ENCODE measurements around the gene LRRC10. TPM values are rescaled to one million over a fixed set of nuclear protein-coding genes. Genes with fewer than 3 reads are reported as not detected.
"Not testable (repeated sequence)": the region's sequence is repeated elsewhere in the genome, so short reads cannot be mapped to it uniquely, and the experiment has no call there.

The LRRC10 gene
- total RNA-seq, 5 donors from 2014 or later (not counting 1 experiment from before 2014, with no cell fraction given): not detected

GRCh38 chr12:69608114-69608513 lies 2.6 kb downstream of the LRRC10 start:
- no peaks in the 10 kb centered on the region for H3K9me3 Mint-ChIP-seq
- ATAC-seq (replicated peaks in 1 of 4): no peak
- peaks cover 0 to 4% of the 10 kb centered on the region in 2 donors for H3K36me3 ChIP-seq (ENCODE audit: control insufficient read depth in 2 of 2, extremely low read depth in 1 of 2, insufficient read depth in 1 of 2, low read length in 1 of 2)
- no peaks in the 10 kb centered on the region for H3K4me1 ChIP-seq (ENCODE audit: control insufficient read depth in 1 of 2, extremely low read depth in 1 of 2, insufficient read depth in 2 of 2, low read length in 2 of 2)
- peaks cover 0 to 11% (median 4%) of the 10 kb centered on the region in 3 donors for H3K4me1 Mint-ChIP-seq
- no peak overlapping the region for H3K27ac Mint-ChIP-seq
- no peak for DNase-seq
- peaks cover 5% of the 10 kb centered on the region for H3K36me3 Mint-ChIP-seq
- H3K27me3 ChIP-seq (replicated peaks in 1 of 2; ENCODE audit: control insufficient read depth in 2 of 2, extremely low read depth in 1 of 2, insufficient read depth in 2 of 2, low read length in 1 of 2): peaks cover 0 to 10% of the 10 kb centered on the region in 2 experiments
- ChIA-PET CTCF (no interaction called here), POLR2A (no interaction called here)
- no peak overlapping the region for H3K27ac ChIP-seq (ENCODE audit: low read length)
- H3K4me3 Mint-ChIP-seq: no peak overlapping the region
- peaks cover 0 to 3% of the 10 kb centered on the region in 2 donors for H3K27me3 Mint-ChIP-seq
- WGBS (ENCODE audit: insufficient coverage): no CpG with 5 or more reads among the region's 2 CpGs
- H3K4me3 ChIP-seq (ENCODE audit: control insufficient read depth in 1 of 2, extremely low read depth in 1 of 2, low read length in 1 of 2): no peak overlapping the region
- no peaks in the 10 kb centered on the region for H3K9me3 ChIP-seq

GRCh38 chr12:69604275-69604674 lies 6.4 kb downstream of the LRRC10 start:
- H3K4me3 ChIP-seq (ENCODE audit: control insufficient read depth in 1 of 2, extremely low read depth in 1 of 2, low read length in 1 of 2); H3K4me3 Mint-ChIP-seq; H3K9me3 Mint-ChIP-seq; H3K27me3 ChIP-seq (replicated peaks in 1 of 2; ENCODE audit: control insufficient read depth in 2 of 2, extremely low read depth in 1 of 2, insufficient read depth in 2 of 2, low read length in 1 of 2); H3K27ac ChIP-seq (ENCODE audit: low read length); H3K9me3 ChIP-seq; H3K4me1 ChIP-seq (ENCODE audit: control insufficient read depth in 1 of 2, extremely low read depth in 1 of 2, insufficient read depth in 2 of 2, low read length in 2 of 2); H3K27me3 Mint-ChIP-seq; DNase-seq; H3K27ac Mint-ChIP-seq; CTCF ChIA-PET; ATAC-seq (replicated peaks in 1 of 4): not testable (repeated sequence)
- WGBS (ENCODE audit: insufficient coverage): no CpG with 5 or more reads among the region's 3 CpGs
- Mint-ChIP-seq H3K36me3 (peaks cover 35% of the 10 kb centered on the region), H3K4me1 (peaks cover 0 to 11% (median 4%) of the 10 kb centered on the region in 3 donors)
- peaks cover 9 to 30% of the 10 kb centered on the region in 2 donors for H3K36me3 ChIP-seq (ENCODE audit: control insufficient read depth in 2 of 2, extremely low read depth in 1 of 2, insufficient read depth in 1 of 2, low read length in 1 of 2)
- POLR2A ChIA-PET: interaction anchor here in 1 of 2 donors (0.6 kb wide), 1 partner anchor 10 kb away, joined by 4 read pairs; no protein-coding TSS in a partner anchor

GRCh38 chr12:69603556-69603955 lies 7.2 kb downstream of the LRRC10 start:
- H3K9me3 ChIP-seq; H3K27ac ChIP-seq (ENCODE audit: low read length); H3K4me3 ChIP-seq (ENCODE audit: control insufficient read depth in 1 of 2, extremely low read depth in 1 of 2, low read length in 1 of 2); H3K9me3 Mint-ChIP-seq; ATAC-seq (replicated peaks in 1 of 4); DNase-seq; H3K4me1 ChIP-seq (ENCODE audit: control insufficient read depth in 1 of 2, extremely low read depth in 1 of 2, insufficient read depth in 2 of 2, low read length in 2 of 2); H3K4me1 Mint-ChIP-seq; H3K4me3 Mint-ChIP-seq; H3K27ac Mint-ChIP-seq; H3K27me3 Mint-ChIP-seq; H3K27me3 ChIP-seq (replicated peaks in 1 of 2; ENCODE audit: control insufficient read depth in 2 of 2, extremely low read depth in 1 of 2, insufficient read depth in 2 of 2, low read length in 1 of 2): not testable (repeated sequence)
- peaks cover 38% of the 10 kb centered on the region for H3K36me3 Mint-ChIP-seq
- peaks cover 9 to 36% of the 10 kb centered on the region in 2 donors for H3K36me3 ChIP-seq (ENCODE audit: control insufficient read depth in 2 of 2, extremely low read depth in 1 of 2, insufficient read depth in 1 of 2, low read length in 1 of 2)
- 100% methylated on average over 3 of the region's 6 CpGs for WGBS (ENCODE audit: insufficient coverage)
- CTCF ChIA-PET: interaction anchor here in 1 of 2 donors (0.6 kb wide), 1 partner anchor 469 kb away, joined by 3 read pairs; no protein-coding TSS in a partner anchor
- POLR2A ChIA-PET: interaction anchor here in 1 of 2 donors (0.6 kb wide), 1 partner anchor 12 kb away, joined by 4 read pairs; no protein-coding TSS in a partner anchor

- Histone ChIP-seq H3K27me3 (replicated peaks in 1 of 2; ENCODE audit: control insufficient read depth in 2 of 2, extremely low read depth in 1 of 2, insufficient read depth in 2 of 2, low read length in 1 of 2) (no peaks in the 10 kb centered on the region), H3K27ac (ENCODE audit: low read length) (no peak overlapping the region), H3K4me1 (ENCODE audit: control insufficient read depth in 1 of 2, extremely low read depth in 1 of 2, insufficient read depth in 2 of 2, low read length in 2 of 2) (no peaks in the 10 kb centered on the region), H3K4me3 (ENCODE audit: control insufficient read depth in 1 of 2, extremely low read depth in 1 of 2, low read length in 1 of 2) (no peak overlapping the region), H3K9me3 (no peaks in the 10 kb centered on the region), H3K36me3 (ENCODE audit: control insufficient read depth in 2 of 2, extremely low read depth in 1 of 2, insufficient read depth in 1 of 2, low read length in 1 of 2) (peaks cover 9 to 42% of the 10 kb centered on the region in 2 donors)
- H3K4me3 Mint-ChIP-seq: no peak overlapping the region
- peaks cover 43% of the 10 kb centered on the region for H3K36me3 Mint-ChIP-seq
- H3K9me3 Mint-ChIP-seq: no peaks in the 10 kb centered on the region
- ATAC-seq (replicated peaks in 1 of 4) (no peak), DNase-seq (no peak)
- H3K4me1 Mint-ChIP-seq: peaks cover 0 to 2% (median 0%) of the 10 kb centered on the region in 3 donors
- H3K27me3 Mint-ChIP-seq: no peaks in the 10 kb centered on the region
- POLR2A ChIA-PET: interaction anchor here in 1 of 2 donors (0.6 kb wide), 1 partner anchor 11 kb away, joined by 4 read pairs; no protein-coding TSS in a partner anchor
- CTCF ChIA-PET: interaction anchor here in 1 of 2 donors (0.6 kb wide), 1 partner anchor 469 kb away, joined by 3 read pairs; no protein-coding TSS in a partner anchor
- no peak overlapping the region for H3K27ac Mint-ChIP-seq
These were observed 7.8 kb downstream of the LRRC10 start for GRCh38 chr12:69602954-69603353.

GRCh38 chr12:69601962-69602685 lies 8.6 kb downstream of the LRRC10 start:
- Mint-ChIP-seq H3K4me1 (no peaks in the 10 kb centered on the region), H3K36me3 (peaks cover 50% of the 10 kb centered on the region), H3K4me3 (no peak overlapping the region), H3K9me3 (no peaks in the 10 kb centered on the region), H3K27me3 (no peaks in the 10 kb centered on the region), H3K27ac (no peak overlapping the region)
- Histone ChIP-seq H3K9me3 (no peaks in the 10 kb centered on the region), H3K27me3 (replicated peaks in 1 of 2; ENCODE audit: control insufficient read depth in 2 of 2, extremely low read depth in 1 of 2, insufficient read depth in 2 of 2, low read length in 1 of 2) (no peaks in the 10 kb centered on the region), H3K4me3 (ENCODE audit: control insufficient read depth in 1 of 2, extremely low read depth in 1 of 2, low read length in 1 of 2) (no peak overlapping the region), H3K4me1 (ENCODE audit: control insufficient read depth in 1 of 2, extremely low read depth in 1 of 2, insufficient read depth in 2 of 2, low read length in 2 of 2) (no peaks in the 10 kb centered on the region), H3K36me3 (ENCODE audit: control insufficient read depth in 2 of 2, extremely low read depth in 1 of 2, insufficient read depth in 1 of 2, low read length in 1 of 2) (peaks cover 9 to 51% of the 10 kb centered on the region in 2 donors), H3K27ac (ENCODE audit: low read length) (no peak overlapping the region)
- DNase-seq (no peak), ATAC-seq (replicated peaks in 1 of 4) (no peak)
- ChIA-PET CTCF (no interaction called here), POLR2A (no interaction called here)
- WGBS (ENCODE audit: insufficient coverage): 100% methylated on average over 2 of the region's 6 CpGs

- H3K4me3 ChIP-seq (ENCODE audit: control insufficient read depth in 1 of 2, extremely low read depth in 1 of 2, low read length in 1 of 2): no peak overlapping the region
- peak overlapping the region in 1 of 2 donors; percentile 2 for H3K27ac Mint-ChIP-seq
- H3K4me1 Mint-ChIP-seq: peaks cover 0 to 3% (median 0%) of the 10 kb centered on the region in 3 donors
- H3K4me1 ChIP-seq (ENCODE audit: control insufficient read depth in 1 of 2, extremely low read depth in 1 of 2, insufficient read depth in 2 of 2, low read length in 2 of 2): no peaks in the 10 kb centered on the region
- POLR2A ChIA-PET: interaction anchor here in 1 of 2 donors (1.6 kb wide), 1 partner anchor 15 kb away, joined by 4 read pairs; the partner anchor contains the start of gene CCT2
- DNase-seq (no peak), ATAC-seq (replicated peaks in 1 of 4) (no peak)
- peaks cover 9 to 62% of the 10 kb centered on the region in 2 donors for H3K36me3 ChIP-seq (ENCODE audit: control insufficient read depth in 2 of 2, extremely low read depth in 1 of 2, insufficient read depth in 1 of 2, low read length in 1 of 2)
- H3K27ac ChIP-seq (ENCODE audit: low read length): no peak overlapping the region
- no peaks in the 10 kb centered on the region for H3K9me3 Mint-ChIP-seq
- H3K27me3 ChIP-seq (replicated peaks in 1 of 2; ENCODE audit: control insufficient read depth in 2 of 2, extremely low read depth in 1 of 2, insufficient read depth in 2 of 2, low read length in 1 of 2): no peaks in the 10 kb centered on the region
- H3K27me3 Mint-ChIP-seq: no peaks in the 10 kb centered on the region
- H3K36me3 Mint-ChIP-seq: peaks cover 57% of the 10 kb centered on the region
- H3K4me3 Mint-ChIP-seq: no peak overlapping the region
- CTCF ChIA-PET: no interaction called here
- no peaks in the 10 kb centered on the region for H3K9me3 ChIP-seq
These were observed 9.9 kb downstream of the LRRC10 start for GRCh38 chr12:69600804-69601203.

All from T-cell (primary cell).